OCI-LY1 (cell line): ENCODE data around the gene MID1.

Source experiments
- H2AFZ ChIP-seq: fragments of 200-600 bp; sonication (generic), shearing (Covaris generic); 2 replicates; pipeline ENCODE4 v1.6.0; 2014; ENCODE audit warnings: antibody characterized with exemption, mild to moderate bottlenecking, low read length
- H3F3A ChIP-seq: fragments of 200-600 bp; sonication (generic), shearing (Covaris generic); 2 replicates; pipeline ENCODE4 v1.6.0; 2014; ENCODE audit warnings: mild to moderate bottlenecking, antibody characterized with exemption, low read length, moderate library complexity; ENCODE audit not compliant: insufficient read depth
- H3K27ac ChIP-seq: fragments of 200-600 bp; sonication (generic); 2 replicates; pipeline ENCODE4 v1.5.1; 2014; ENCODE audit warnings: low read length, mixed run types, mild to moderate bottlenecking, low read depth; ENCODE audit not compliant: poor library complexity, severe bottlenecking
- H3K27me3 ChIP-seq: fragments of 200-600 bp; sonication (generic); 2 replicates; pipeline ENCODE4 v1.6.0; 2014; ENCODE audit warnings: antibody characterized with exemption, mild to moderate bottlenecking, low read length, moderate library complexity; ENCODE audit not compliant: insufficient read depth
- H3K36me3 ChIP-seq: fragments of 200-600 bp; sonication (generic); 2 replicates; pipeline ENCODE4 v1.6.1; 2014; ENCODE audit warnings: mild to moderate bottlenecking, antibody characterized with exemption, low read length, moderate library complexity, mixed read lengths; ENCODE audit not compliant: insufficient read depth
- H3K4me1 ChIP-seq: fragments of 200-600 bp; sonication (generic); 2 replicates; pipeline ENCODE4 v1.5.1; 2014; ENCODE audit warnings: mild to moderate bottlenecking, low read length, moderate library complexity; ENCODE audit not compliant: insufficient read depth, severe bottlenecking
- H3K4me2 ChIP-seq: fragments of 200-600 bp; sonication (generic), shearing (Covaris generic); 2 replicates; pipeline ENCODE4 v1.6.1; 2014; ENCODE audit warnings: low read length
- H3K4me3 ChIP-seq: fragments of 200-600 bp; sonication (generic); 2 replicates; pipeline ENCODE4 v1.5.1; 2014; ENCODE audit warnings: low read length, low read depth, mild to moderate bottlenecking, mixed read lengths; ENCODE audit not compliant: poor library complexity, severe bottlenecking
- H3K79me2 ChIP-seq: fragments of 200-600 bp; shearing (Covaris generic); 2 replicates; pipeline ENCODE4 v1.6.1; 2016; ENCODE audit warnings: mixed run types, low read length, mixed read lengths; ENCODE audit not compliant: insufficient read depth
- H3K9ac ChIP-seq: fragments of 200-600 bp; sonication (generic), shearing (Covaris generic); 2 replicates; pipeline ENCODE4 v1.6.1; 2014; ENCODE audit warnings: mild to moderate bottlenecking, low read length, mixed read lengths
- H3K9me2 ChIP-seq: fragments of 200-600 bp; sonication (generic), shearing (Covaris generic); 2 replicates; pipeline ENCODE4 v1.6.1; 2014; ENCODE audit warnings: low read depth, mild to moderate bottlenecking, low read length, mixed read lengths
- H3K9me3 ChIP-seq: fragments of 200-600 bp; shearing (Covaris generic); 2 replicates; pipeline ENCODE4 v1.6.1; 2014; ENCODE audit warnings: low read length, mixed read lengths
- H4K20me1 ChIP-seq: fragments of 200-600 bp; sonication (generic), shearing (Covaris generic); 2 replicates; pipeline ENCODE4 v1.6.0; 2016; ENCODE audit warnings: mild to moderate bottlenecking, low read length; ENCODE audit not compliant: insufficient read depth
- CTCF ChIP-seq: fragments of 200-600 bp; sonication (generic), shearing (Covaris generic); IDR thresholded peaks from 2 replicates; pipeline ENCODE4 v1.5.1; 2017; ENCODE audit warnings: mild to moderate bottlenecking, antibody characterized with exemption, low read length, moderate library complexity, mixed read lengths
- EZH2 ChIP-seq: fragments of 200-600 bp; sonication (generic), shearing (Covaris generic); IDR thresholded peaks from 2 replicates; pipeline ENCODE4 v1.8.0; 2017; ENCODE audit warnings: borderline replicate concordance, mixed run types, mild to moderate bottlenecking, antibody characterized with exemption, low read length, moderate library complexity, mixed read lengths

The MID1 gene

GRCh38 chrX:10569946-10570345 lies 50.4 kb downstream of the MID1 start:
- Histone ChIP-seq H3K79me2 (no peaks in the 10 kb centered on the region), H3K4me3 (no peak overlapping the region), H4K20me1 (no peaks in the 10 kb centered on the region), H3K4me2 (no peak overlapping the region), H2AFZ (no peak overlapping the region), H3K9me2 (no peaks in the 10 kb centered on the region), H3K9me3 (no peaks in the 10 kb centered on the region), H3K27me3 (no peaks in the 10 kb centered on the region), H3F3A (no peaks in the 10 kb centered on the region), H3K36me3 (no peaks in the 10 kb centered on the region), H3K27ac (no peak overlapping the region), H3K9ac (no peak overlapping the region), H3K4me1 (no peaks in the 10 kb centered on the region)
- TF ChIP-seq CTCF (no peak), EZH2 (no peak)

- Histone ChIP-seq H3K9ac (no peak overlapping the region), H3K9me3 (no peaks in the 10 kb centered on the region), H3K4me2 (no peak overlapping the region), H3K4me3 (no peak overlapping the region), H4K20me1 (no peaks in the 10 kb centered on the region), H3K36me3 (no peaks in the 10 kb centered on the region), H2AFZ (no peak overlapping the region), H3K9me2 (no peaks in the 10 kb centered on the region), H3K27me3 (no peaks in the 10 kb centered on the region), H3F3A (no peaks in the 10 kb centered on the region), H3K79me2 (no peaks in the 10 kb centered on the region), H3K27ac (no peak overlapping the region), H3K4me1 (no peaks in the 10 kb centered on the region)
- TF ChIP-seq EZH2, result no peak
- TF ChIP-seq CTCF, result no peak
Measured at GRCh38 chrX:10568428-10568827, 52.0 kb downstream of the MID1 start.

GRCh38 chrX:10567136-10567535 lies 53.2 kb downstream of the MID1 start:
- H3K79me2 ChIP-seq, result no peaks in the 10 kb centered on the region
- H3K4me2 ChIP-seq, result no peak overlapping the region
- H2AFZ ChIP-seq, result no peak overlapping the region
- H3K9me2 ChIP-seq, result no peaks in the 10 kb centered on the region
- H3F3A ChIP-seq, result no peaks in the 10 kb centered on the region
- no peaks in the 10 kb centered on the region for H3K36me3 ChIP-seq
- no peak overlapping the region for H3K27ac ChIP-seq
- TF ChIP-seq CTCF, result no peak
- TF ChIP-seq EZH2, result no peak
- no peaks in the 10 kb centered on the region for H4K20me1 ChIP-seq
- no peak overlapping the region for H3K4me3 ChIP-seq
- no peaks in the 10 kb centered on the region for H3K9me3 ChIP-seq
- no peaks in the 10 kb centered on the region for H3K4me1 ChIP-seq
- H3K27me3 ChIP-seq, result no peaks in the 10 kb centered on the region
- H3K9ac ChIP-seq, result no peak overlapping the region
